ENCODE data around the gene CD7.

The CD7 gene

DNA sequence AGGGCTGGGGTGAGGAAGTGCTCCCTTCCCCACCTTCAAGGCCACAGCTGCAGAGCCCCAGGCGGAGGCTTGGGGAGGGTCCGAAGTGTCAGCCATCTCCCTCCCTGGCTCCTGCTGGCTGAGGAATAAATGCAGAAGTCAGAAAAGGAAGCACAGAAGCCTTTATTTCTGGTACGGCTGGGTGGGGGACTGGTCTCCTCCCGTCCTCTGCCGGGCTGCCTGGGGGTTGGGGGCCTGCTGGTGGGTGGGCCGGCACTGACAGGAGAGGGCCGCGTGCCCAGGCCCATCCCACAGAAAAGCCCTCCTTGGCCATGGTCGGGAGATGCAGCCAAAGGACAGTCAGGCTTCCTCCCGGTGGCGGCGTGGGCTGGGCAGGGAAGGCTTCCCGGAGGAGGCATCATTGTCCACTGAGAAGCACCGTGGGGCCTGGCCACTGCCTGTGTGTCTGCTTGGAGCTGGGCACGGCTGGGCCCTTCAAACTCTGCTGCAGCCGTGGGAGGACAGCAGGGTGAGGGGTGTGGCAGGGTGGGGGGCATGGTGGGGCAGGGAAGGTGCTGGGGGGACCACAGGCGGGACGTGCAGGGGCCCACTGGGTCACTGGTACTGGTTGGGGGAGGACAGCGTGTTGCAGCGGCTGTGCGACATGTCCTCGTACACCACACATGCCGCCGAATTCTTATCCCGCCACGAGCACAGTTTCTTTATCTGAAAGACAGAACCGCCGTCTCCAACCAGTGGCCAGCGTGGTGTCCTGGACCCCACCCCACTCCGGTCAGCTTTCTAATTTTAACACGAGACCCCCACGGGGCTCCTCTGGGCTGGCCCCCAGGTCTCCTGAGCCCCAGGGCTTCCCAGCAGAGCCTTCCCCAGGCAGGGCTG is 2.4 kb downstream of the CD7 start:
- Histone ChIP-seq H3K9ac (ENCODE audit: insufficient read length) (no peak overlapping the region), H3K9me3 (ENCODE audit: low read depth, low read length) (no peaks in the 10 kb centered on the region), H3K36me3 (ENCODE audit: insufficient read depth, low read length) (no peaks in the 10 kb centered on the region), H3K27ac (no peak overlapping the region), H3K4me3 (no peak overlapping the region)
- TF ChIP-seq POLR2AphosphoS5 (IDR thresholded peaks at IDR 0.05; ENCODE audit: borderline replicate concordance, low read depth, low read length): no peak
- TF ChIP-seq FOXP2 (optimal IDR thresholded peaks at IDR 0.05; ENCODE audit: control extremely low read depth, extremely low read length, insufficient read depth): no peak
- TF ChIP-seq EZH2 (IDR thresholded peaks at IDR 0.05): no peak
- DNase-seq (ENCODE audit: low read depth, low spot score): no peak

DNA sequence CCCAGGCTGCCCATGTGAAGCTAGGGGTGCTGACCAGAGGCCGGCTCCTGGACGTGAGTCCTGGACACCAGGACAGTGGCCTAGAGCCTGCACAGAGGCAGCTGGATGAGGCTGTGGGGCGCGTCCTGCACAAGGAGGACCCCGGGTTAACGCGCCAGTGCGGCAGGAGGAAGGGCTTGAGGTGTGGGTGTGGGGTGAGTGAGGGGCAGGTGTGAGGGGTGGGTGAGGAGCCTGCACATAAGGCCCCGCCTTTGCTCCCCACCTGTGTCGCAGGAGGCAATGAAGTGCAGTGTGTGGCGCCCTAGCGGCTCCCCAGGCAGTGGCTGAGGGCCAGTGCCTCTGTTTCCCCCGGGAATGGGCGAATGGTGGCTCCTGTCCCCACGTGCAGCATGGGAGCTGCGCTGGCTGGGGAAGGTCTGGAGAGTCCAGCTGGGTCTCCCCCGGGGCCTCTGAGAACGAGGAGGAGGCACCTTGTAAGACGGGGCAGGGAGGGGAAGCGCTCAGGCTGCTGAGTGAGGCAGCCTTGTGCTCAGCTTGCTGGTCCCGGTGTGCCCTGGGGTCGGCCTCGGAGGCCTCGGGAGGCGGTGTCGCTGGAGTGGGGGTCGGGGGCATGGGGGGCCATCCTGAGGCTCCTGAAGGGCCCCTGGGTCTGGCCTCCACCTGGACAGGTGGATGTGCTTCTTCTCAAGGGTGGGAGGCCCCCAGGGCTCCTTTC is 3.2 kb downstream of the CD7 start:
- no peaks in the 10 kb centered on the region for H3K36me3 ChIP-seq (ENCODE audit: insufficient read depth, low read length)
- no peaks in the 10 kb centered on the region for H3K9me3 ChIP-seq (ENCODE audit: low read depth, low read length)
- no peak for DNase-seq (ENCODE audit: low read depth, low spot score)
- H3K4me3 ChIP-seq: no peak overlapping the region
- TF ChIP-seq FOXP2 (optimal IDR thresholded peaks at IDR 0.05; ENCODE audit: control extremely low read depth, extremely low read length, insufficient read depth) (no peak), POLR2AphosphoS5 (IDR thresholded peaks at IDR 0.05; ENCODE audit: borderline replicate concordance, low read depth, low read length) (no peak), EZH2 (IDR thresholded peaks at IDR 0.05) (no peak)
- no peak overlapping the region for H3K9ac ChIP-seq (ENCODE audit: insufficient read length)
- H3K27ac ChIP-seq: no peak overlapping the region

DNA sequence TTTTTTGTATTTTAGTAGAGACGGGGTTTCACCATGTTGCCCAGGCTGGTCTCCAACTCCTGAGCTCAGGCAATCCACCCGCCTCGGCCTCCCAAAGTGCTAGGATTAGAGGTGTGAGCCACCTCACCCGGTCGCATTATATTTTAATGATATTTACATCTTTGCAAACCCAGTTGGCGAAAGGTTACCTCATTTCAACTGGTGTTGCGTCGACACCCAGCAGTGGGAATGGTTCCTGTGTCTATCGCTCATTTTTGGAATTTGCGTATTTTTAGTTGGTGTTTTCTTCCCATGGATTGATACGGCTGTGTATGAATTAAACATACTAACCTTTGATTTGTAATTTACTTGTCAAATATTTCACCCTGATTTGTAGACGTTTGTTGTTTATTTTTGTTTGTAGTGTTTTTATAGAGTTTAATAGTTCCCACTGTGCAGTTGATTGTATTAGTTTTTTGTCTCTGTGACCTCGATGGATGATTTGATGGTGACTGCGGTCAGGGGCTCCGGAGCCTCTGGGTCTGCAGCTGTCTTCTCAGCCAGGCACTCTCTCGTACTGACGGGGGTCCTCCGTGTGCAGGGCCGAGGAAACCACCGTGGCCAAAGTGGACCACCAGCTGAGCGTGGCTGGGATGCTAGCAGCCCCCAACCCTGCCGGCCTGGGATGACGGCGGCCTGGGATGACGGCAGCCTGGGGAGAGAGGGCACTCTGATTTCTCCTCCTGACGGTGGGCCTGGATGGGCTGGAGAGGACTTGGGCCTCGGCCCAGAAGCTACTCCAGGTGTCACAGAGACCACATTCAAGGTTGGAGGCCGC is 4.0 kb downstream of the CD7 start:
- no peak overlapping the region for H3K4me3 ChIP-seq
- H3K9ac ChIP-seq (ENCODE audit: insufficient read length): no peak overlapping the region
- no peaks in the 10 kb centered on the region for H3K36me3 ChIP-seq (ENCODE audit: insufficient read depth, low read length)
- TF ChIP-seq EZH2 (IDR thresholded peaks at IDR 0.05) (no peak), FOXP2 (optimal IDR thresholded peaks at IDR 0.05; ENCODE audit: control extremely low read depth, extremely low read length, insufficient read depth) (no peak), POLR2AphosphoS5 (IDR thresholded peaks at IDR 0.05; ENCODE audit: borderline replicate concordance, low read depth, low read length) (no peak)
- DNase-seq (ENCODE audit: low read depth, low spot score): no peak
- H3K9me3 ChIP-seq (ENCODE audit: low read depth, low read length): no peaks in the 10 kb centered on the region
- no peak overlapping the region for H3K27ac ChIP-seq

GRCh38 chr17:82311971-82312370 is 5.4 kb downstream of the CD7 start:
- no peaks in the 10 kb centered on the region for H3K36me3 ChIP-seq (ENCODE audit: insufficient read depth, low read length)
- no peak for DNase-seq (ENCODE audit: low read depth, low spot score)
- no peak for TF ChIP-seq POLR2AphosphoS5 (IDR thresholded peaks at IDR 0.05; ENCODE audit: borderline replicate concordance, low read depth, low read length)
- no peak for TF ChIP-seq EZH2 (IDR thresholded peaks at IDR 0.05)
- no peak for TF ChIP-seq FOXP2 (optimal IDR thresholded peaks at IDR 0.05; ENCODE audit: control extremely low read depth, extremely low read length, insufficient read depth)
- H3K4me3 ChIP-seq: no peak overlapping the region
- no peak overlapping the region for H3K9ac ChIP-seq (ENCODE audit: insufficient read length)
- no peaks in the 10 kb centered on the region for H3K9me3 ChIP-seq (ENCODE audit: low read depth, low read length)
- H3K27ac ChIP-seq: no peak overlapping the region

GRCh38 chr17:82310877-82311276 is 6.5 kb downstream of the CD7 start:
- no peak for DNase-seq (ENCODE audit: low read depth, low spot score)
- Histone ChIP-seq H3K9ac (ENCODE audit: insufficient read length) (no peak overlapping the region), H3K9me3 (ENCODE audit: low read depth, low read length) (no peaks in the 10 kb centered on the region), H3K4me3 (no peak overlapping the region), H3K36me3 (ENCODE audit: insufficient read depth, low read length) (no peaks in the 10 kb centered on the region), H3K27ac (no peak overlapping the region)
- no peak for TF ChIP-seq POLR2AphosphoS5 (IDR thresholded peaks at IDR 0.05; ENCODE audit: borderline replicate concordance, low read depth, low read length)
- TF ChIP-seq FOXP2 (optimal IDR thresholded peaks at IDR 0.05; ENCODE audit: control extremely low read depth, extremely low read length, insufficient read depth): no peak
- TF ChIP-seq EZH2 (IDR thresholded peaks at IDR 0.05): no peak

DNA sequence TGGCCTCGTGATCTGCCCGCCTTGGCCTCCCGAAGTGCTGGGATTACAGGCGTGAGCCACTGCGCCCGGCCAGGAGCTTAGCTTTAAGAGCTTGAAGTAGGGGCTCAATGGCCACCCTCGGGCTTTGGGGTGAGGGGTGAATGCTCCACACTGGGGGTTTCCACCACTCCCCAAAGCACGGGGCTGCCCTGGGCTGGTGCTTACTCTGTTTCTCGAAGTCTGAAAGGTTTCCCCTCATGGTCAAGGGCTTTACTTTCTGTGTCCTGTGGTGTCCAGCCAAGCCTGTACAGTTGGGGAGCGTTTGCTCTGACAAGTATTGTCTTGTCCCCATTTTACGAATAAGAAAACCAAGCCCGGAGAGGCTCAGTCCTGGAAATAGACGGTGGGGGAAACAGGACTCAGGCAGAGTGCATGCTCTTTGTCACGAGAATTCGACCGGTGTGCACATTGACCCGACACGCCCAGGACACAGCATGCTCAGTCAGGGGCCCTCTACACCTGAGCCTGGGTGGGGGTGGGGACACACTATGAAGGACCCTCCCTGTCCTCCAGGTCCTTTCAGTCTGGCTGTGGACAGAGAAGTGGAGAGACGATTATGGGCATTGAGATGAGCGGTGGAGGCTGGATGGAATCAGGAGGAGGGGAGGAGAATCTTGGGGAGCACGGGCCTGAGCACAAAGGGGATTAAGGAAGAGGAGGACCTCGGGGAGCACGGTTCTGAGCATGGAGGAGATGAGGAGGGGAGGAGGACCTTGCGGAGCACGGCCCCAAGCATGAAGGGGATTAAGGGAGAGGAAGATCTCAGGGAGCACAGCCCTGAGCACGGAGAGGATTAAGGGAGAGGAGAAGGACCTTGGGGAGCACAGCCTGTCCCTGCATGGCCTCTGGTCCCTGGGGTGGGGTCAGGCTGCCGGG is 7.5 kb downstream of the CD7 start:
- TF ChIP-seq FOXP2 (optimal IDR thresholded peaks at IDR 0.05; ENCODE audit: control extremely low read depth, extremely low read length, insufficient read depth) (no peak), EZH2 (IDR thresholded peaks at IDR 0.05) (no peak), POLR2AphosphoS5 (IDR thresholded peaks at IDR 0.05; ENCODE audit: borderline replicate concordance, low read depth, low read length) (no peak)
- Histone ChIP-seq H3K9ac (ENCODE audit: insufficient read length) (no peak overlapping the region), H3K27ac (no peak overlapping the region), H3K9me3 (ENCODE audit: low read depth, low read length) (no peaks in the 10 kb centered on the region), H3K4me3 (no peak overlapping the region), H3K36me3 (ENCODE audit: insufficient read depth, low read length) (no peaks in the 10 kb centered on the region)
- DNase-seq (ENCODE audit: low read depth, low spot score): no peak

- no peak for TF ChIP-seq EZH2 (IDR thresholded peaks at IDR 0.05)
- TF ChIP-seq POLR2AphosphoS5 (IDR thresholded peaks at IDR 0.05; ENCODE audit: borderline replicate concordance, low read depth, low read length): no peak
- TF ChIP-seq FOXP2 (optimal IDR thresholded peaks at IDR 0.05; ENCODE audit: control extremely low read depth, extremely low read length, insufficient read depth): no peak
- Histone ChIP-seq H3K36me3 (ENCODE audit: insufficient read depth, low read length) (no peaks in the 10 kb centered on the region), H3K4me3 (no peak overlapping the region), H3K27ac (no peak overlapping the region), H3K9me3 (ENCODE audit: low read depth, low read length) (no peaks in the 10 kb centered on the region), H3K9ac (ENCODE audit: insufficient read length) (no peak overlapping the region)
- DNase-seq (ENCODE audit: low read depth, low spot score): no peak
Measured at GRCh38 chr17:82305727-82306300, 11.6 kb downstream of the CD7 start.

Measured in SK-N-MC (cell line).